CD4-positive, alpha-beta T cell (primary cell): ENCODE results near the gene TCTN2. TPM values are rescaled to one million over a fixed set of nuclear protein-coding genes. Genes with fewer than 3 reads are reported as not detected.

Experiments
- ATAC-seq: fragments of 200-7000 bp; cut with Tn5 transposase; one replicate; pipeline ENCODE4 v1.10.0; 2022; ENCODE audit warnings: mild to moderate bottlenecking; ENCODE audit not compliant: poor library complexity
- CTCF ChIA-PET: fragments of 350-600 bp; sonication (Branson Sonifier 250); formaldehyde crosslinking; loops from one replicate; lab custom pipeline; 2021; ENCODE audit warnings: antibody characterized with exemption, inconsistent platforms; lab: Charles Lee
- POLR2A ChIA-PET: fragments of 350-600 bp; sonication (Branson Sonifier 250); formaldehyde crosslinking; loops from one replicate; lab custom pipeline; 2021; ENCODE audit warnings: antibody characterized with exemption, inconsistent platforms; lab: Charles Lee
- DNase-seq, 14 experiments: peaks; one replicate each; pipeline ENCODE4 v3.0.0-alpha.2; 2013 to 2020; ENCODE audit warnings: mixed read lengths in 2 of 14
- H3K27ac ChIP-seq, 2 donors: one replicate each; pipeline versions ENCODE4 v1.5.1 to v1.7.0; 2013; ENCODE audit warnings: low read length in 2 of 2, low read depth in 1 of 2, mild to moderate bottlenecking in 1 of 2
- H3K27me3 ChIP-seq, 2 experiments: 1 replicate in 1 of 2; 2 replicates in 1 of 2; pipeline versions ENCODE4 v1.6.1 to v1.7.0; 2013; ENCODE audit warnings: low read length in 2 of 2, control low read depth in 1 of 2, mild to moderate bottlenecking in 1 of 2, moderate library complexity in 1 of 2; ENCODE audit not compliant: insufficient read depth in 2 of 2, control insufficient read depth in 1 of 2
- H3K36me3 ChIP-seq: one replicate; pipeline ENCODE4 v1.6.1; 2013; ENCODE audit warnings: low read length, control low read depth; ENCODE audit not compliant: insufficient read depth
- H3K4me1 ChIP-seq: one replicate; pipeline ENCODE4 v1.6.1; 2013; ENCODE audit warnings: low read length, control low read depth; ENCODE audit not compliant: insufficient read depth
- H3K4me3 ChIP-seq: one replicate; pipeline ENCODE4 v1.5.1; 2013; ENCODE audit warnings: mild to moderate bottlenecking, low read length, moderate library complexity
- H3K9me3 ChIP-seq, 2 experiments: 1 replicate in 1 of 2; 2 replicates in 1 of 2; pipeline versions ENCODE4 v1.6.1 to v1.7.0; 2013; ENCODE audit warnings: low read length in 2 of 2, mild to moderate bottlenecking in 2 of 2, control low read depth in 1 of 2, moderate library complexity in 1 of 2; ENCODE audit not compliant: control insufficient read depth in 1 of 2, insufficient read depth in 1 of 2
- H3K27ac Mint-ChIP-seq: one replicate; pipeline ENCODE4 v1.8.0; 2020; ENCODE audit warnings: mixed read lengths
- H3K27me3 Mint-ChIP-seq: one replicate; pipeline ENCODE4 v1.8.0; 2021; ENCODE audit warnings: mixed read lengths
- H3K36me3 Mint-ChIP-seq: one replicate; pipeline ENCODE4 v1.8.0; 2021; ENCODE audit warnings: low read depth, mixed read lengths
- H3K4me1 Mint-ChIP-seq: one replicate; pipeline ENCODE4 v1.8.0; 2021; ENCODE audit warnings: low read depth, mixed read lengths
- H3K4me3 Mint-ChIP-seq: one replicate; pipeline ENCODE4 v1.8.0; 2020; ENCODE audit warnings: mild to moderate bottlenecking, mixed read lengths
- H3K9me3 Mint-ChIP-seq: one replicate; pipeline ENCODE4 v1.8.0; 2020; ENCODE audit warnings: mixed read lengths
- intact Hi-C, 2 experiments: fragments of 100-400 bp; cut with DNase I in 1 of 2; cut with micrococcal nuclease in 1 of 2; formaldehyde crosslinking; loops; one replicate each; pipeline versions ENCODE4 v1.15.1 to v1.9.0; 2023 to 2025; cut with DNase I, micrococcal nuclease
- polyA plus RNA-seq, 2 donors: library from polyadenylated mRNA; unstranded; fragments of 120-200 nt; gene quantifications; one replicate each; pipeline ENCODE4 v1.2.1, GENCODE V29; 2013
- total RNA-seq, 174 experiments: library from RNA in 2 of 174; stranded (reverse) in 2 of 174; gene quantifications; one replicate each; pipeline ENCODE4 v1.2.3 and lab custom pipeline; 2021 to 2026
- TF ChIP-seq, protein P1 (sequence below): fragments of 200-600 bp; IDR thresholded peaks from one replicate; pipeline ENCODE4 v1.8.0; 2022; ENCODE audit warnings: antibody characterized with exemption, mild to moderate bottlenecking

Gene TCTN2
- 1 to 10 TPM; 3.2 to 3.5 TPM for total RNA-seq
- 4.5 TPM for polyA plus RNA-seq (2013, experiment 1 of 2)
- 4.4 TPM for polyA plus RNA-seq (2013, experiment 2 of 2)
- 3.4 to 29.4 (median 9.8) reads per million in 172 experiments for total RNA-seq (lab: John Stamatoyannopoulos, UW)

DNA sequence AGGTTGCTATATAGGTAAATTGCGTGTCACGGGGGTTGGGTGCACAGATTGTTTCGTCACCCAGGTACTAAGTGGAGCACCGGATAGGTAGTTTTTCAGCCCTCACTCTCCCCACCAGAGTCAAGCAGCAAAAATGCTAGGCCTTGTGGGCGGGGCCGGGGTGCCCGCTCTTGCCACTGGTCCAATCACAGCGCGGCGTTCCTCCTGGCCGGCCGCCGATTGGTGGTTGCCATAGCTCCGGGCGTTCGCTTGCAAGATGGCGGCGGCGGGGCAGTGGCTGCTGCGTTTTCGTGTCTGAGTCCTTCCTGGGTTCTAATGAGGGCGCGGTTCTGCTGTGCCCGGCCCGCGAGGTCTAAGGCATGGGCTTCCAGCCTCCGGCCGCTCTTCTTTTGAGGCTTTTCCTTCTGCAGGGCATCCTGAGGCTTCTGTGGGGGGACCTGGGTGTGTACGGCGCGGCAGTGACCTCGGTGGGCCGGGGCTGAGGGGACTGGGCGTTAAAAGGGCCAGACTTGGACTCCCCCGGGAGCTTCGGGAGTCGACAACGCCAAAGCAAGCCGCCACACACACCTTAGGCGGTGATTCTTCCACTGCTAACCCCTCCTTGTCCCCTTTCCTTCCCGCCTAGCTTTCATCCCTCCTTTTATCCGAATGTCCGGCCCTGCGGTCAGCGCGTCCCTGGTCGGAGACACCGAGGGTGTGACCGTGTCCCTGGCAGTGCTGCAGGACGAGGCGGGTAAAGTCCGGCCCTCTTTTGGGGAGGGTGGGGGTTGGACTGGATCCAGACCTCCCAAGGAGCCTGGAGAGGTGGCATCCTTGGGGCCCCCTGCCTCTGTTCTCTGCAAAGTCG, at the start of gene TCTN2:
Gene TCTN2 (plus strand): TSS at position 232 of the 847 bp plus-strand sequence. CDS start 128 bp downstream, at position 360.
- peak; percentile 100 for ATAC-seq

DNA sequence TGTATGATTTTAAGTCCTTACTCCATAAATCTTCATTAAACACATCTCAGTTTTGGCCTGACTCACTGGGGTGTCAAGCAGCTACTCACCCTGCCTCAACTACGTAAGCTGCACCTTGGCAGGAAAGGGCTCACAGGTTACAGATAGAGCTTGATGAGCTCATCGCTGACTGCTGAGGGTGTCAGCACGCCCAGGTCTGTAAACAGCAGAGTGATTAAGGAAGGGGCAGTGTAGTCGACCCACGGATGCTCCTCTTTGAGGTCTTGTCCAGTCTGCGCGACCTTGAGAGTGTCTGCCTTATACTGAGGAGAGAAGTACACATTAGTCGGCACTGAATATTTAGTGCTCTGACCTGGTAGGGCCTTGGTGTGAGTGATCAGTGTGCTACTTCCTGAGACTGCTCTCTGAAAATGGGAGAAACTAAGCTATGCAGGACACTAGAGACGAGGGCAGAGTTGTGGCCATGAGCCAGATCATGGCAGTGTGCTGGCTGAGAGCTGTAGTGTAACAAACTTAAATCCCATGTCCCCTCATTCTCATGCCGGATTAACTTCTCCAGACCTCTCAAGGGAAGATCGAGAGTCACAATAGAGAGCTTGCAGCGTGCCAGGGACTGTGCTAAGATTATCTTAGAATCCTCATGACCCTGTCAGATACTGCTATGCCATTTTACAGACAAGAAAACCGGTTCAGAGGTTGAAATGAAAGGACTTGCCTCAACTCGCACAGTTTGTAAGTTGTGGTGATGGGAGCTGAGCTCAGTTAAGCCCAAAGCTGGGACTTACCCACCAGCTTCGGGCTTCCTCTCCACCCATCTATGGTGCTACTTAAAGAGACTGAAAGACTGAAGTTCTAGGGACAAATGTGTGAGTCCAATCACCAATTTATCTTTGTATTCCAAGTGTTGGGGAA, 49.0 kb upstream of the TCTN2 start:
- Histone ChIP-seq H3K4me1 (no peaks in the 10 kb centered on the region), H3K4me3 (no peak overlapping the region), H3K27me3 (no peaks in the 10 kb centered on the region), H3K36me3 (peaks cover 83% of the 10 kb centered on the region), H3K9me3 (no peaks in the 10 kb centered on the region), H3K27ac (no peak overlapping the region)
- no peaks in the 10 kb centered on the region for H3K4me1 Mint-ChIP-seq
- TF ChIP-seq, protein P1, sequence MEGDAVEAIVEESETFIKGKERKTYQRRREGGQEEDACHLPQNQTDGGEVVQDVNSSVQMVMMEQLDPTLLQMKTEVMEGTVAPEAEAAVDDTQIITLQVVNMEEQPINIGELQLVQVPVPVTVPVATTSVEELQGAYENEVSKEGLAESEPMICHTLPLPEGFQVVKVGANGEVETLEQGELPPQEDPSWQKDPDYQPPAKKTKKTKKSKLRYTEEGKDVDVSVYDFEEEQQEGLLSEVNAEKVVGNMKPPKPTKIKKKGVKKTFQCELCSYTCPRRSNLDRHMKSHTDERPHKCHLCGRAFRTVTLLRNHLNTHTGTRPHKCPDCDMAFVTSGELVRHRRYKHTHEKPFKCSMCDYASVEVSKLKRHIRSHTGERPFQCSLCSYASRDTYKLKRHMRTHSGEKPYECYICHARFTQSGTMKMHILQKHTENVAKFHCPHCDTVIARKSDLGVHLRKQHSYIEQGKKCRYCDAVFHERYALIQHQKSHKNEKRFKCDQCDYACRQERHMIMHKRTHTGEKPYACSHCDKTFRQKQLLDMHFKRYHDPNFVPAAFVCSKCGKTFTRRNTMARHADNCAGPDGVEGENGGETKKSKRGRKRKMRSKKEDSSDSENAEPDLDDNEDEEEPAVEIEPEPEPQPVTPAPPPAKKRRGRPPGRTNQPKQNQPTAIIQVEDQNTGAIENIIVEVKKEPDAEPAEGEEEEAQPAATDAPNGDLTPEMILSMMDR: no peak
- no peaks in the 10 kb centered on the region for H3K9me3 Mint-ChIP-seq
- no peak overlapping the region for H3K4me3 Mint-ChIP-seq
- no peak overlapping the region for H3K27ac Mint-ChIP-seq
- ChIA-PET CTCF (no interaction called here), POLR2A (interaction anchor here (1.8 kb wide), 1 partner anchor 20 kb away, joined by 5 read pairs; the partner anchor contains the start of gene DDX55)
- intact Hi-C loops: no loop called here
- DNase-seq: no peak
- H3K36me3 Mint-ChIP-seq: peaks cover 83% of the 10 kb centered on the region
- ATAC-seq: no peak
- H3K27me3 Mint-ChIP-seq: no peaks in the 10 kb centered on the region

More for the DNA sequence above, at the start of gene TCTN2:
- Histone ChIP-seq H3K36me3 (peaks cover 12% of the 10 kb centered on the region), H3K9me3 (no peaks in the 10 kb centered on the region), H3K27ac (no peak within 1 kb of the TSS), H3K4me3 (peak within 1 kb of the TSS; percentile 94), H3K27me3 (no peaks in the 10 kb centered on the region), H3K4me1 (peaks cover 18% of the 10 kb centered on the region)
- intact Hi-C loops: loop anchor here in 1 of 2 experiments (2.0 kb wide), 1 partner anchor 42 kb away; the partner anchor contains the start of gene ATP6V0A2
- Mint-ChIP-seq H3K9me3 (no peaks in the 10 kb centered on the region), H3K4me1 (peaks cover 15% of the 10 kb centered on the region), H3K27me3 (no peaks in the 10 kb centered on the region), H3K36me3 (peaks cover 15% of the 10 kb centered on the region), H3K4me3 (peak within 1 kb of the TSS; percentile 89), H3K27ac (peak within 1 kb of the TSS; percentile 69)
- DNase-seq: peak; percentile 89 to 95 (median 92)
- ChIA-PET POLR2A (interaction anchor here (1.0 kb wide), 1 partner anchor 41 kb away, joined by 14 read pairs; the partner anchor contains the start of gene ATP6V0A2), CTCF (no interaction called here)
- TF ChIP-seq, protein P1: no peak
